ENCODE data around the gene PRPF8. TPM values are rescaled to one million over a fixed set of nuclear protein-coding genes. Genes with fewer than 3 reads are reported as not detected.

The PRPF8 gene
- polyA plus RNA-seq, 1 of the 3 experiments (the other 2 are of a cell fraction) = 149 TPM

- Histone ChIP-seq H3K27me3 (ENCODE audit: insufficient read depth) (no peaks in the 10 kb centered on the region), H2AFZ (ENCODE audit: low read depth) (no peak overlapping the region), H3K27ac (ENCODE audit: low read depth in 2 of 2, low read length in 1 of 2) (no peak overlapping the region), H3K4me2 (no peak overlapping the region), H3K9me2 (no peaks in the 10 kb centered on the region), H4K20me1 (ENCODE audit: insufficient read depth) (no peaks in the 10 kb centered on the region), H3K4me1 (ENCODE audit: control insufficient read depth in 1 of 2, insufficient read depth in 2 of 2, low read depth in 1 of 2, low read length in 1 of 2) (peaks cover 13 to 23% of the 10 kb centered on the region in 2 experiments; a peak in 2 of 4 replicates), H3K79me2 (ENCODE audit: insufficient read depth) (no peaks in the 10 kb centered on the region), H3K9me3 (no peaks in the 10 kb centered on the region), H3K9ac (no peak overlapping the region), H3K36me3 (replicated peaks in 1 of 2; ENCODE audit: control insufficient read depth in 1 of 2, insufficient read depth in 2 of 2, low read length in 1 of 2) (peaks cover 6 to 13% of the 10 kb centered on the region in 2 experiments), H3K4me3 (ENCODE audit: low read depth in 2 of 2, low read length in 1 of 2) (no peak overlapping the region), H3F3A (replicated peaks; ENCODE audit: insufficient read depth) (peaks cover 19% of the 10 kb centered on the region)
- WGBS (ENCODE audit: low lambda C conversion rate) = 86% methylated on average over 12 of the region's 13 CpGs
- no peak for DNase-seq
- ChIA-PET POLR2A (no interaction called here), CTCF (interaction anchor here (1.0 to 6.8 kb wide), 3 partner anchors 17 to 73 kb away, joined by 3 to 65 read pairs (median 5); no protein-coding TSS in a partner anchor)
- TF ChIP-seq ELF1 (IDR thresholded peaks at IDR 0.05) (no peak), SMC3 (IDR thresholded peaks at IDR 0.05; ENCODE audit: low read depth, low read length) (no peak), FOSL2 (IDR thresholded peaks at IDR 0.05; ENCODE audit: borderline replicate concordance, low read depth) (no peak), RXRA (IDR thresholded peaks at IDR 0.05; ENCODE audit: borderline replicate concordance, low read depth) (no peak), REST (IDR thresholded peaks at IDR 0.05; ENCODE audit: low read depth, low read length) (no peak), RFX5 (IDR thresholded peaks at IDR 0.05; ENCODE audit: low read length) (no peak), TCF12 (IDR thresholded peaks at IDR 0.05) (no peak)
- TF ChIP-seq, protein P1, sequence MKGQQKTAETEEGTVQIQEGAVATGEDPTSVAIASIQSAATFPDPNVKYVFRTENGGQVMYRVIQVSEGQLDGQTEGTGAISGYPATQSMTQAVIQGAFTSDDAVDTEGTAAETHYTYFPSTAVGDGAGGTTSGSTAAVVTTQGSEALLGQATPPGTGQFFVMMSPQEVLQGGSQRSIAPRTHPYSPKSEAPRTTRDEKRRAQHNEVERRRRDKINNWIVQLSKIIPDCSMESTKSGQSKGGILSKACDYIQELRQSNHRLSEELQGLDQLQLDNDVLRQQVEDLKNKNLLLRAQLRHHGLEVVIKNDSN (IDR thresholded peaks at IDR 0.05; ENCODE audit: borderline replicate concordance, low read depth) = no peak
- TF ChIP-seq, protein P2, sequence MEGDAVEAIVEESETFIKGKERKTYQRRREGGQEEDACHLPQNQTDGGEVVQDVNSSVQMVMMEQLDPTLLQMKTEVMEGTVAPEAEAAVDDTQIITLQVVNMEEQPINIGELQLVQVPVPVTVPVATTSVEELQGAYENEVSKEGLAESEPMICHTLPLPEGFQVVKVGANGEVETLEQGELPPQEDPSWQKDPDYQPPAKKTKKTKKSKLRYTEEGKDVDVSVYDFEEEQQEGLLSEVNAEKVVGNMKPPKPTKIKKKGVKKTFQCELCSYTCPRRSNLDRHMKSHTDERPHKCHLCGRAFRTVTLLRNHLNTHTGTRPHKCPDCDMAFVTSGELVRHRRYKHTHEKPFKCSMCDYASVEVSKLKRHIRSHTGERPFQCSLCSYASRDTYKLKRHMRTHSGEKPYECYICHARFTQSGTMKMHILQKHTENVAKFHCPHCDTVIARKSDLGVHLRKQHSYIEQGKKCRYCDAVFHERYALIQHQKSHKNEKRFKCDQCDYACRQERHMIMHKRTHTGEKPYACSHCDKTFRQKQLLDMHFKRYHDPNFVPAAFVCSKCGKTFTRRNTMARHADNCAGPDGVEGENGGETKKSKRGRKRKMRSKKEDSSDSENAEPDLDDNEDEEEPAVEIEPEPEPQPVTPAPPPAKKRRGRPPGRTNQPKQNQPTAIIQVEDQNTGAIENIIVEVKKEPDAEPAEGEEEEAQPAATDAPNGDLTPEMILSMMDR (IDR thresholded peaks at IDR 0.05) = no peak
Measured at GRCh38 chr17:1646199-1646875, 38.3 kb downstream of the PRPF8 start.
